ENCODE measurements around the gene CCL4.
"Not testable (repeated sequence)": the region's sequence is repeated elsewhere in the genome, so short reads cannot be mapped to it uniquely, and the experiment has no call there.

CCL4 gene

GRCh38 chr17:36085765-36086164, 17.9 kb upstream of the CCL4 start:
- no peak overlapping the region for H3K4me2 ChIP-seq (ENCODE audit: low read depth, low read length, poor library complexity, severe bottlenecking)

GRCh38 chr17:36086791-36087190, 16.8 kb upstream of the CCL4 start:
- Histone ChIP-seq H3K79me2 (ENCODE audit: insufficient read depth, low read length) (no peaks in the 10 kb centered on the region), H3K36me3 (ENCODE audit: insufficient read depth, low read length) (no peaks in the 10 kb centered on the region), H3K27me3 (ENCODE audit: insufficient read depth, low read length, poor library complexity, severe bottlenecking) (no peaks in the 10 kb centered on the region), H3K4me2 (ENCODE audit: low read depth, low read length, poor library complexity, severe bottlenecking) (no peak overlapping the region), H4K20me1 (ENCODE audit: insufficient read depth, low read length, poor library complexity, severe bottlenecking) (no peaks in the 10 kb centered on the region), H3F3A (ENCODE audit: low read depth) (no peaks in the 10 kb centered on the region), H3K9me2 (replicated peaks; ENCODE audit: low read depth, low read length) (no peaks in the 10 kb centered on the region), H3K9ac (ENCODE audit: low read depth, low read length, poor library complexity, severe bottlenecking) (no peak overlapping the region), H3K4me3 (ENCODE audit: low read length, poor library complexity, severe bottlenecking) (no peak overlapping the region), H3K9me3 (ENCODE audit: insufficient read depth, low read depth, low read length) (no peaks in the 10 kb centered on the region), H3K4me1 (ENCODE audit: insufficient read depth, low read length, poor library complexity, severe bottlenecking) (peaks cover 14% of the 10 kb centered on the region), H2AFZ (ENCODE audit: low read length) (no peak overlapping the region)
- TF ChIP-seq CTCF (conservative IDR thresholded peaks at IDR 0.05; ENCODE audit: low read length), result no peak
- no peak for TF ChIP-seq EZH2phosphoT487 (IDR thresholded peaks at IDR 0.05; ENCODE audit: borderline replicate concordance)

More at GRCh38 chr17:36085765-36086164, 17.9 kb upstream of the CCL4 start:
- TF ChIP-seq EZH2phosphoT487 (IDR thresholded peaks at IDR 0.05; ENCODE audit: borderline replicate concordance) (no peak), CTCF (conservative IDR thresholded peaks at IDR 0.05; ENCODE audit: low read length) (no peak)
- no peak overlapping the region for H3K4me3 ChIP-seq (ENCODE audit: low read length, poor library complexity, severe bottlenecking)
- no peaks in the 10 kb centered on the region for H3K9me2 ChIP-seq (replicated peaks; ENCODE audit: low read depth, low read length)
- H3K36me3 ChIP-seq (ENCODE audit: insufficient read depth, low read length), result no peaks in the 10 kb centered on the region
- H3F3A ChIP-seq (ENCODE audit: low read depth), result no peaks in the 10 kb centered on the region
- peaks cover 4% of the 10 kb centered on the region for H3K27me3 ChIP-seq (ENCODE audit: insufficient read depth, low read length, poor library complexity, severe bottlenecking)
- H3K9me3 ChIP-seq (ENCODE audit: insufficient read depth, low read depth, low read length), result no peaks in the 10 kb centered on the region
- no peaks in the 10 kb centered on the region for H3K79me2 ChIP-seq (ENCODE audit: insufficient read depth, low read length)
- H3K9ac ChIP-seq (ENCODE audit: low read depth, low read length, poor library complexity, severe bottlenecking), result no peak overlapping the region
- no peaks in the 10 kb centered on the region for H4K20me1 ChIP-seq (ENCODE audit: insufficient read depth, low read length, poor library complexity, severe bottlenecking)
- H3K4me1 ChIP-seq (ENCODE audit: insufficient read depth, low read length, poor library complexity, severe bottlenecking), result peaks cover 14% of the 10 kb centered on the region
- no peak overlapping the region for H2AFZ ChIP-seq (ENCODE audit: low read length)

GRCh38 chr17:36087471-36087870, 16.2 kb upstream of the CCL4 start:
- not testable (repeated sequence) for H4K20me1 ChIP-seq (ENCODE audit: insufficient read depth, low read length, poor library complexity, severe bottlenecking); H3K4me2 ChIP-seq (ENCODE audit: low read depth, low read length, poor library complexity, severe bottlenecking); H3K9ac ChIP-seq (ENCODE audit: low read depth, low read length, poor library complexity, severe bottlenecking); H3K9me3 ChIP-seq (ENCODE audit: insufficient read depth, low read depth, low read length); H3K9me2 ChIP-seq (replicated peaks; ENCODE audit: low read depth, low read length); H2AFZ ChIP-seq (ENCODE audit: low read length); H3K27me3 ChIP-seq (ENCODE audit: insufficient read depth, low read length, poor library complexity, severe bottlenecking); H3K79me2 ChIP-seq (ENCODE audit: insufficient read depth, low read length); H3K4me1 ChIP-seq (ENCODE audit: insufficient read depth, low read length, poor library complexity, severe bottlenecking); H3K4me3 ChIP-seq (ENCODE audit: low read length, poor library complexity, severe bottlenecking); H3K36me3 ChIP-seq (ENCODE audit: insufficient read depth, low read length); H3F3A ChIP-seq (ENCODE audit: low read depth)

GRCh38 chr17:36087897-36088572, 15.6 kb upstream of the CCL4 start:
- H3K4me2 ChIP-seq (ENCODE audit: low read depth, low read length, poor library complexity, severe bottlenecking); H3K9me3 ChIP-seq (ENCODE audit: insufficient read depth, low read depth, low read length); H3K27me3 ChIP-seq (ENCODE audit: insufficient read depth, low read length, poor library complexity, severe bottlenecking); H3K79me2 ChIP-seq (ENCODE audit: insufficient read depth, low read length); H3K4me3 ChIP-seq (ENCODE audit: low read length, poor library complexity, severe bottlenecking); H4K20me1 ChIP-seq (ENCODE audit: insufficient read depth, low read length, poor library complexity, severe bottlenecking); H3K36me3 ChIP-seq (ENCODE audit: insufficient read depth, low read length); H3K9me2 ChIP-seq (replicated peaks; ENCODE audit: low read depth, low read length); H3K9ac ChIP-seq (ENCODE audit: low read depth, low read length, poor library complexity, severe bottlenecking); H2AFZ ChIP-seq (ENCODE audit: low read length); H3K4me1 ChIP-seq (ENCODE audit: insufficient read depth, low read length, poor library complexity, severe bottlenecking); H3F3A ChIP-seq (ENCODE audit: low read depth): not testable (repeated sequence)
